B cell (primary cell): ENCODE data around the gene PLEKHM1.

Source experiments
- EZH2 ChIP-seq: IDR thresholded peaks from 2 replicates; pipeline ENCODE4 v1.6.1; 2012; ENCODE audit warnings: borderline replicate concordance, low read depth, mild to moderate bottlenecking, moderate library complexity, low read length; ENCODE audit not compliant: insufficient read depth, poor library complexity, severe bottlenecking
- TF ChIP-seq, protein P1 (sequence below): fragments of 200-600 bp; IDR thresholded peaks from one replicate; pipeline ENCODE4 v1.8.0; 2022; ENCODE audit warnings: antibody characterized with exemption, mild to moderate bottlenecking

DNA sequence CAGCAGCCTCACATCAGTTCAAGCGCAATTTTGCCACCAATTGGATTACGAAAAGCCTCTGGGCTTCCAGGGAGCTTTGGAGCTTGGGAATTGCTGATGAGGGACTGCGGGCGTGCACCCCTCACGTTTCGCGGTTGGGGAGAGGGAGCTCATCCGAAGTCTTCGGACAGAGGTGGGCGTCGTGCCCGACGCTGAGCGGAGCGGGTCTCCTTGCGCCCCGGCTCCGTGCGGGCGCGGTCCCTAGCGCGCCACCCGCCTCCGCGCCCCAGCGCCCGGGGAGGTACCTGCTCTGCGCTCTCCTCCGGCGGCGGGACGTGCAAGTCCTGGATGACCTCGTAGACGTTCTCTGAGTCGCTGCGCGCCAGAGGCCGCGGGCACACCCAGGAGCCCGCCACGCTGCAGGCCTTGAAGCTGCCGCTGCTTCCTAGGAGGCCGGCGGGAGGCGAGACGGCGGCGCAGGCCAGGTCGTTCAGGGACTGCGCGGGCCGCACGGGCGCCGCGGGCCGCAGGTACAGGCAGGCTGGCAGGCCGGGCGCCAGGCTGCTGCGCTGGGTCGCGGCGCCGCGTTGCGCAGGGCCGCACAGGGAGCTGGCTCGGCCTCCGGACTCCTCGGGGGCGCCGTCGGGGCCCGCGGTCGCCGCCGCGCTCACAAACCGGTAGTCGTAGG is 61.0 kb downstream of the PLEKHM1 start:
- TF ChIP-seq, protein P1, sequence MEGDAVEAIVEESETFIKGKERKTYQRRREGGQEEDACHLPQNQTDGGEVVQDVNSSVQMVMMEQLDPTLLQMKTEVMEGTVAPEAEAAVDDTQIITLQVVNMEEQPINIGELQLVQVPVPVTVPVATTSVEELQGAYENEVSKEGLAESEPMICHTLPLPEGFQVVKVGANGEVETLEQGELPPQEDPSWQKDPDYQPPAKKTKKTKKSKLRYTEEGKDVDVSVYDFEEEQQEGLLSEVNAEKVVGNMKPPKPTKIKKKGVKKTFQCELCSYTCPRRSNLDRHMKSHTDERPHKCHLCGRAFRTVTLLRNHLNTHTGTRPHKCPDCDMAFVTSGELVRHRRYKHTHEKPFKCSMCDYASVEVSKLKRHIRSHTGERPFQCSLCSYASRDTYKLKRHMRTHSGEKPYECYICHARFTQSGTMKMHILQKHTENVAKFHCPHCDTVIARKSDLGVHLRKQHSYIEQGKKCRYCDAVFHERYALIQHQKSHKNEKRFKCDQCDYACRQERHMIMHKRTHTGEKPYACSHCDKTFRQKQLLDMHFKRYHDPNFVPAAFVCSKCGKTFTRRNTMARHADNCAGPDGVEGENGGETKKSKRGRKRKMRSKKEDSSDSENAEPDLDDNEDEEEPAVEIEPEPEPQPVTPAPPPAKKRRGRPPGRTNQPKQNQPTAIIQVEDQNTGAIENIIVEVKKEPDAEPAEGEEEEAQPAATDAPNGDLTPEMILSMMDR, result no peak
- TF ChIP-seq EZH2, result no peak
